ENCODE data around the gene HSPA1A.

DNA sequence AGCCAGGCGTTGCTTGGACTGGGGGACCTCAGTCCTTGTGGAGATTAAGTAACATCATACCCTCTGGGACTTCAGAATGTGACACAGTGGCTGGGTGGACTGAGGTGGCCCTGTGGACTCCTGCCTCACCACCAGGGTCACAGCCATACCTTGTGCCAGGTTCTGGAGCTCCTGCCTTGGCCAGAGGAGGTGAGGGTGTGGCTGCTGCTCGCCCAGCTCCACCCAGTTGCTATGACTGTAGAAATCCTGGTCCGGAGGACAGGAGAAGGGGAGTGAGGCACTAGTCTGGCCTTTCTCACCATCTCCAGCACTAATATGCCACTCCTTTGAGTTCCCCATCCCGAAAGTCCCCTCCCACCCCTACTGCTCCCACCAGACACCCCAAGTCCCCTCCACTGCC lies 40.2 kb upstream of the HSPA1A start:
- TF ChIP-seq, protein P1, sequence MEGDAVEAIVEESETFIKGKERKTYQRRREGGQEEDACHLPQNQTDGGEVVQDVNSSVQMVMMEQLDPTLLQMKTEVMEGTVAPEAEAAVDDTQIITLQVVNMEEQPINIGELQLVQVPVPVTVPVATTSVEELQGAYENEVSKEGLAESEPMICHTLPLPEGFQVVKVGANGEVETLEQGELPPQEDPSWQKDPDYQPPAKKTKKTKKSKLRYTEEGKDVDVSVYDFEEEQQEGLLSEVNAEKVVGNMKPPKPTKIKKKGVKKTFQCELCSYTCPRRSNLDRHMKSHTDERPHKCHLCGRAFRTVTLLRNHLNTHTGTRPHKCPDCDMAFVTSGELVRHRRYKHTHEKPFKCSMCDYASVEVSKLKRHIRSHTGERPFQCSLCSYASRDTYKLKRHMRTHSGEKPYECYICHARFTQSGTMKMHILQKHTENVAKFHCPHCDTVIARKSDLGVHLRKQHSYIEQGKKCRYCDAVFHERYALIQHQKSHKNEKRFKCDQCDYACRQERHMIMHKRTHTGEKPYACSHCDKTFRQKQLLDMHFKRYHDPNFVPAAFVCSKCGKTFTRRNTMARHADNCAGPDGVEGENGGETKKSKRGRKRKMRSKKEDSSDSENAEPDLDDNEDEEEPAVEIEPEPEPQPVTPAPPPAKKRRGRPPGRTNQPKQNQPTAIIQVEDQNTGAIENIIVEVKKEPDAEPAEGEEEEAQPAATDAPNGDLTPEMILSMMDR (IDR thresholded peaks at IDR 0.05): no peak
- TF ChIP-seq POLR2A (IDR thresholded peaks at IDR 0.05; ENCODE audit: low read depth): no peak
- no peak for TF ChIP-seq EP300 (IDR thresholded peaks at IDR 0.05)

All from esophagus muscularis mucosa (tissue), 4 donors.